Vagina (tissue), 2 donors: ENCODE measurements around the gene CCDC27.

Source experiments
- POLR2A ChIP-seq, 2 donors: fragments of 450-650 bp; IDR thresholded peaks; one replicate each; pipeline ENCODE4 v1.6.1; 2017; ENCODE audit warnings: antibody characterized with exemption in 2 of 2, mild to moderate bottlenecking in 2 of 2, moderate library complexity in 2 of 2
- POLR2AphosphoS5 ChIP-seq, 2 donors: sonication (generic); formaldehyde crosslinking; IDR thresholded peaks; one replicate each; pipeline ENCODE4 v1.9.0; 2017; ENCODE audit warnings: antibody characterized with exemption in 2 of 2, mild to moderate bottlenecking in 2 of 2, low read depth in 1 of 2; ENCODE audit not compliant: insufficient read depth in 1 of 2
- TF ChIP-seq, protein P1 (sequence below), 3 experiments: fragments of 450-650 bp in 2 of 3; fragments of 200-600 bp in 1 of 3; sonication (generic) in 1 of 3; IDR thresholded peaks; one replicate each; pipeline ENCODE4 v1.5.1; 2017 to 2019; ENCODE audit warnings: antibody characterized with exemption in 3 of 3, mild to moderate bottlenecking in 2 of 3, moderate library complexity in 2 of 3

DNA sequence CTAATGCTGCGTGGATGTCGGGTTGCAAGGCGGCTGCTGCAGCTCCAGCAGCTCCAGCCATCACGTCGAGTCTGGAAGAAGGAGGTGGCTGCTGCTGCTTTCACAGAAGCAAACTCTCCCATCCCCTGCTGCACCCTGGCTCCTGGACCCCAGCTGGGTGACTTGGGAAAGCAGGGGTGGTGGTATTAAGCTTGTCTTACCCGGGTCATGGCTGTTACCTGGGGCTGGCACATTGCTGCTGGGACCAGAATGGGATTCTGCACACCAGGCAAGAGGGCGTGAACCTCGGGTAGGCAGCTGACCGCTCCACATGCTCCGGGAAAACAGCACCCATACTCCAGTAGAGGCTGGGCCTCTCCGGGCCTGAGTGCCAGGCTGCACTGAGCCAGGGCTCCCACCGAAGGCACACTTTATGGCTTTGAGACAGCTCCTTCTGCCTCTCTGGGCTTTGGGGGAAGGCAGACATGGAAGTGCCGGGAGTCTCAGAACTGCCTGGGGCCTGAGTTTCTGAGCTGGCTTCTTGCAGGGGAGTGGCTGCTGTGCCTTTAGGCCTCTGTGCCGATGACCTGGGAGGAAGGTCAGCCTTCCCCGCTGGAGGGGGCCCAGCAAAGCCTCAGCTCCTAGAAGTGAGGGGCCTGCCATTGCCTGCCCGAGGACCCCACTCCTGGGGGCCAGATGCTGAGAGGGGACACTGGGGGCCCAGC lies 21.5 kb downstream of the CCDC27 start:
- TF ChIP-seq POLR2A (IDR thresholded peaks at IDR 0.05): no peak
- TF ChIP-seq, protein P1, sequence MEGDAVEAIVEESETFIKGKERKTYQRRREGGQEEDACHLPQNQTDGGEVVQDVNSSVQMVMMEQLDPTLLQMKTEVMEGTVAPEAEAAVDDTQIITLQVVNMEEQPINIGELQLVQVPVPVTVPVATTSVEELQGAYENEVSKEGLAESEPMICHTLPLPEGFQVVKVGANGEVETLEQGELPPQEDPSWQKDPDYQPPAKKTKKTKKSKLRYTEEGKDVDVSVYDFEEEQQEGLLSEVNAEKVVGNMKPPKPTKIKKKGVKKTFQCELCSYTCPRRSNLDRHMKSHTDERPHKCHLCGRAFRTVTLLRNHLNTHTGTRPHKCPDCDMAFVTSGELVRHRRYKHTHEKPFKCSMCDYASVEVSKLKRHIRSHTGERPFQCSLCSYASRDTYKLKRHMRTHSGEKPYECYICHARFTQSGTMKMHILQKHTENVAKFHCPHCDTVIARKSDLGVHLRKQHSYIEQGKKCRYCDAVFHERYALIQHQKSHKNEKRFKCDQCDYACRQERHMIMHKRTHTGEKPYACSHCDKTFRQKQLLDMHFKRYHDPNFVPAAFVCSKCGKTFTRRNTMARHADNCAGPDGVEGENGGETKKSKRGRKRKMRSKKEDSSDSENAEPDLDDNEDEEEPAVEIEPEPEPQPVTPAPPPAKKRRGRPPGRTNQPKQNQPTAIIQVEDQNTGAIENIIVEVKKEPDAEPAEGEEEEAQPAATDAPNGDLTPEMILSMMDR (IDR thresholded peaks at IDR 0.05): no peak
- TF ChIP-seq POLR2AphosphoS5 (IDR thresholded peaks at IDR 0.05; ENCODE audit: insufficient read depth in 1 of 2, low read depth in 1 of 2): no peak
